HG03064 (cell line): ENCODE measurements around the gene NXPH4.
A peak's percentile ranks its signal among the peaks of the same experiment; 100 is the strongest.

Experiments
- ATAC-seq: cut with Tn5 transposase; IDR thresholded peaks from one replicate; pipeline ENCODE4 v1.9.1; 2021; ENCODE audit warnings: low read depth; ENCODE audit not compliant: unreplicated experiment

Gene NXPH4

GRCh38 chr12:57229634-57230380 lies 13.2 kb downstream of the NXPH4 start, which contains the start of gene SHMT2:
SHMT2 (plus strand) TSS chr12:57229711; CDS start chr12:57229779, 68 bp downstream.
- peak; percentile 37 for ATAC-seq

GRCh38 chr12:57230381-57231155 lies 14.0 kb downstream of the NXPH4 start:
- no peak for ATAC-seq

DNA sequence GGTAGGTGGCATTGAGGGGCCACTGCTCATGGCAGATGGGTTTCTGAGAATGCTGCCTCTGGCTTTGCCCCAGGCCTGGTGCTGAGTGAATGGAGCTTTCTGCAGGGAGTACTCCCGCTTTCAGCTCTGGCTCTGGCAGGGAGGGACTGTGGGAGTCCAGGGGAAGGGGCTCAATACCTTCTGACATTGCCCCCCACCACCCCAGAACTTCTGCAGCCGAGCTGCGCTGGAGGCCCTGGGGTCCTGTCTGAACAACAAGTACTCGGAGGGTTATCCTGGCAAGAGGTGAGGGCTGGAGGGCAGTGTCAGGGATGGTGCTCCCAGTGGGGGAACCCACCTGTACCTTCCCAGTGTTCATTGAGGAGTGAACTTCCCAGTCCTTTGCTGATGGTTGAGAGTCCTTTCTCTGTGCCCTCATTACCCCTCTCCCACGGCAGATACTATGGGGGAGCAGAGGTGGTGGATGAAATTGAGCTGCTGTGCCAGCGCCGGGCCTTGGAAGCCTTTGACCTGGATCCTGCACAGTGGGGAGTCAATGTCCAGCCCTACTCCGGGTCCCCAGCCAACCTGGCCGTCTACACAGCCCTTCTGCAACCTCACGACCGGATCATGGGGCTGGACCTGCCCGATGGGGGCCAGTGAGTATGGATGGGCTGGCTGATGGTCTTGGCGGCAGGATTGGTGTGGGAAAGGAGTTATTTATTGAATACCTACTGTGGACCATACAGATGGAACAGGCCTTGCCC lies 14.9 kb downstream of the NXPH4 start:
- no peak for ATAC-seq

DNA sequence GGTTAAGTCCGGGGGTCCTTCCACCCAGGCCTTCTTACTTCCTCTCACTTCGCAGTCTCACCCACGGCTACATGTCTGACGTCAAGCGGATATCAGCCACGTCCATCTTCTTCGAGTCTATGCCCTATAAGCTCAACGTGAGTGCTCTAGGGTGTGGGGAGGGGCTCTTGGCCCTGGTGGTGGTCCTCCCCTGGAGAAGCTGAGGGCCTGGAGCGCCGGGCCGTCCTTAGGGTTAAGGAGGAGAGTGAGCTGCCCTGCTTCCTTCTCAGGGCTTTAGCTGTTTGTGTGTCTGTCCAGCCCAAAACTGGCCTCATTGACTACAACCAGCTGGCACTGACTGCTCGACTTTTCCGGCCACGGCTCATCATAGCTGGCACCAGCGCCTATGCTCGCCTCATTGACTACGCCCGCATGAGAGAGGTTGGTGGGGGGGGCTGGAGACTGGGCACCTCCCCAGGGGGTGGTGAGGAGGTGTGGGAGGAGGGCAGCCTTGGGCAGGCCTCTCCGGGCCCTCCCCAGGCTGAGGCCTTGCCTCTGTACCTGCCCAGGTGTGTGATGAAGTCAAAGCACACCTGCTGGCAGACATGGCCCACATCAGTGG lies 15.7 kb downstream of the NXPH4 start:
- ATAC-seq: no peak

DNA sequence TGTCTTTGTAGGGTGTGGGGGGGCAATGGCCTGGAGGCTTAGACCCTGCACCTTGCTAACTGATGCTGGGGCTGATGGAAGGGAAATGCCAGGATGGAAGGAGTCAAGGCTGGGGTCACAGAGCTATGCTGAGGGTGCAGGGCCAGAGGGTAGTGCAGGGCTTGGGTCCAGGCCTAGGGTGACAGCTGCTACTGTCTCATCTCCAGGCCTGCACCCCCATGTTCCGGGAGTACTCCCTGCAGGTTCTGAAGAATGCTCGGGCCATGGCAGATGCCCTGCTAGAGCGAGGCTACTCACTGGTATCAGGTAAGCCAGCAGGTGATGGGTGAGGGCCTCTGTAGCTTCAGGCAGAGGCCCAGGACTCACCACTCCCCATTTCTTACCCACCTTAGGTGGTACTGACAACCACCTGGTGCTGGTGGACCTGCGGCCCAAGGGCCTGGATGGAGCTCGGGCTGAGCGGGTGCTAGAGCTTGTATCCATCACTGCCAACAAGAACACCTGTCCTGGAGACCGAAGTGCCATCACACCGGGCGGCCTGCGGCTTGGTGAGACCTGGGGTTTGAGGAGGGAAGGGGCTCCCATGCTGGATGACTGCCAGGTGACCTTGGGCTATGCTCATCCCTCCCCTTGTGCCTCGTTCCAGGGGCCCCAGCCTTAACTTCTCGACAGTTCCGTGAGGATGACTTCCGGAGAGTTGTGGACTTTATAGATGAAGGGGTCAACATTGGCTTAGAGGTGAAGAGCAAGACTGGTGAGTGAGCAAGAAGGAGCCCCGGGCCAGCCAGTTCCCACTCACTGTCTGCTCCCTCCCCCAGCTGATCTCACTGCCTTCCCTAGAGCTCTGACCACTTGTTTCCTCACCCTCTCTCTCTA lies 17.0 kb downstream of the NXPH4 start:
- no peak for ATAC-seq

DNA sequence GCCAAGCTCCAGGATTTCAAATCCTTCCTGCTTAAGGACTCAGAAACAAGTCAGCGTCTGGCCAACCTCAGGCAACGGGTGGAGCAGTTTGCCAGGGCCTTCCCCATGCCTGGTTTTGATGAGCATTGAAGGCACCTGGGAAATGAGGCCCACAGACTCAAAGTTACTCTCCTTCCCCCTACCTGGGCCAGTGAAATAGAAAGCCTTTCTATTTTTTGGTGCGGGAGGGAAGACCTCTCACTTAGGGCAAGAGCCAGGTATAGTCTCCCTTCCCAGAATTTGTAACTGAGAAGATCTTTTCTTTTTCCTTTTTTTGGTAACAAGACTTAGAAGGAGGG lies 17.6 kb downstream of the NXPH4 start:
- ATAC-seq: no peak

GRCh38 chr12:57234571-57235016 lies 18.0 kb downstream of the NXPH4 start:
- ATAC-seq: no peak

- ATAC-seq: no peak
Measured at GRCh38 chr12:57235017-57235727, 18.6 kb downstream of the NXPH4 start.

GRCh38 chr12:57235728-57236131 lies 19.1 kb downstream of the NXPH4 start:
- no peak for ATAC-seq

DNA sequence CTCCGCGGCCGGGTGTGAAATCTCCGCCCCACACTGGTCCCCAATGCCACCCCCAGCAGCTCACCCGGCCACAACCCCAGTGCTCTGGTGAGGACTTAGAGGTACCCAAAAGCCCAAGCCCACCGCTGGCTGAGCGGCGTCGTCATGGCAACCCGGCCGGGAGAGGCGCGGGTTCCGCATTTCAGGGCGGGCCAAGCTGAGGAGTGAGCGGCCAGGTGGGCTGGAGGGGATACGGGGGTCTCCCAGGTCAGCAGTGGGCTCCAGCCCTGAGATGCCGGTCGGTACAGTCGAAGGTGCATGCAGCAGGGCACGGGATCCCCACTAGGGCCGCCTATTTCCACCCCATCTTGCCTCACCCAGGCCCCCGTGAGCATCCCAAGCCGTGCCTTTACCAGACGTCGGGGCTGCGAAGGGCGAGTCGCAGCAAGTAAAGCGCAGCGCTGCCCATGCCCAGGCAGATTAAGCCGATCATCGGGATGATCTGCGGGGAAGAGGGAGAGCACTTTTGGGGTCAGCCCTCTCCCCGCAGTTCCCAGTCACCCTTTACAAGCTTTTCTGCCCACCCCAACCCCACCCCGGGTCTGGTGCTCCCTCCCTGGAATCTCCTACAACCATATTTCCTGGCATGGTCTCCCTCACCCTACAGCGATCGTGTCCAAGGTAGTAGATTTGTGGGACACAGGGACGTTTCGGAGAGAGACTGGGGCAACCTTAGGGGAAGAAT lies 19.8 kb downstream of the NXPH4 start:
- no peak for ATAC-seq

- no peak for ATAC-seq
Measured at GRCh38 chr12:57236925-57237595, 20.5 kb downstream of the NXPH4 start.

- no peak for ATAC-seq
Measured at GRCh38 chr12:57237596-57237931, 21.0 kb downstream of the NXPH4 start.

- no peak for ATAC-seq
Measured at GRCh38 chr12:57237932-57238853, 21.6 kb downstream of the NXPH4 start.

DNA sequence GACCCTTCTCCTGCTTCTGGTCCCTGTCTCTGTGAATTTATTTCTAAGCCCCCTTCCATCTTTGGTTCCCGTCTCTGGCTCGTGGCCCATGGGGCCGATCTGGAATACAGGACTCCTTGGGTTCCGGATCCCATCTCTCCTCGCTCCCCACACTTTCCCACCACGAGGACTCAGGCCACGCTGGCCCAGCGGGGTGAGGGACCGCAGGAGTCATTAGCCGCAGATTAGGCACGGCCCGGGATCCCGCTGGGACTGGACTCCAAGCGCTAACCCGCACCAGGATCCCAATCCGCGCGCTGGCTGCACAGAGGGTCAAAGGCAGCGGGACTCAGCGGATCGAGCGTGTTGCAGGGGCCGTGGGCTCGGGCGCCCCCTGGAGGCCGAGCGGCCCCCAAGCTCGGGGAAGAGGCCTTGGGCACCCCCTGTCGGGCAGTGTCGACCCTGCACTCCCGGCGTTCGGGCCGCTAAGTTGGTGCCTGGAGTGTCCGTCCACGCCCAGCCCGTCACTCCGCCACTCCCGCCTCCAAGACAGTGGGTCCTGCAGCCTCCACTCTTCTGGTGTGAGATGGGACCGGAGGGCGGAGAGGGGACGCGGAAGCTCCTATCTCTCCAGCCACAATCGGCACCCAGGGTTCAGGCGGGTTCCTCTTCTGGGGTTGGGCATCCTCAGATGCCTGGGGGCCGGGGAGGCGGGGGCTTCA lies 22.4 kb downstream of the NXPH4 start:
- peak; percentile 61 for ATAC-seq

- ATAC-seq: no peak
Measured at GRCh38 chr12:57239587-57240065, 23.0 kb downstream of the NXPH4 start.
